ENCODE results near the gene CEPT1. TPM values are rescaled to one million over a fixed set of nuclear protein-coding genes. Genes with fewer than 3 reads are reported as not detected.

CEPT1 gene
- total RNA-seq, 1 experiment from 2014 or later, result 33.0 TPM

GRCh38 chr1:111211921-111212320, 71.9 kb downstream of the CEPT1 start:
- H4K20me1 ChIP-seq (ENCODE audit: control insufficient read depth, insufficient read depth, insufficient read length), result no peaks in the 10 kb centered on the region
- no peak for TF ChIP-seq CTCF (conservative IDR thresholded peaks at IDR 0.05)
- H3K56ac ChIP-seq (ENCODE audit: insufficient read length, low read depth, low read length), result no peak overlapping the region
- H2BK20ac ChIP-seq (ENCODE audit: low read depth, low read length, poor library complexity, severe bottlenecking), result no peak overlapping the region
- no peaks in the 10 kb centered on the region for H3K23me2 ChIP-seq (ENCODE audit: insufficient read length, low read depth, low read length, poor library complexity, severe bottlenecking)
- H3K27me3 ChIP-seq (ENCODE audit: insufficient read depth, low read length), result no peaks in the 10 kb centered on the region; the same call in 1 of the 2 replicates
- H2BK12ac ChIP-seq (ENCODE audit: insufficient read length, low read depth, low read length), result no peak overlapping the region
- Mint-ChIP-seq H3K4me3 (no peak overlapping the region), H3K9me3 (no peaks in the 10 kb centered on the region; a peak in 1 of 5 replicates), H3K36me3 (ENCODE audit: insufficient read depth in 1 of 3, low read depth in 3 of 3) (peaks cover 0 to 4% (median 0%) of the 10 kb centered on the region in 3 experiments; a peak in 2 of 7 replicates), H3K4me1 (peaks cover 30 to 37% of the 10 kb centered on the region in 2 experiments), H3K27ac (no peak overlapping the region), H3K27me3 (ENCODE audit: low read depth) (no peaks in the 10 kb centered on the region)
- no peak overlapping the region for H3T11ph ChIP-seq (ENCODE audit: low read length)
- H3K4ac ChIP-seq (ENCODE audit: low read depth, low read length), result no peak overlapping the region
- peaks cover 4% of the 10 kb centered on the region; the same call in 1 of the 2 replicates for H3K4me1 ChIP-seq (ENCODE audit: insufficient read depth, low read length)
- no peak overlapping the region for H3K23ac ChIP-seq (ENCODE audit: insufficient read length, low read depth, low read length)
- no peaks in the 10 kb centered on the region for H3K79me2 ChIP-seq (ENCODE audit: insufficient read depth, low read length)
- no peak for DNase-seq
- WGBS (ENCODE audit: extremely low coverage, insufficient read length, low lambda C conversion rate), result no CpG with 5 or more reads among the region's 1 CpG
- H4K8ac ChIP-seq (replicated peaks; ENCODE audit: insufficient read length, low read depth, low read length), result no peak overlapping the region
- H2BK5ac ChIP-seq (ENCODE audit: insufficient read length, low read length), result no peak overlapping the region
- H3K79me1 ChIP-seq (ENCODE audit: insufficient read depth, low read depth, low read length, poor library complexity, severe bottlenecking), result no peaks in the 10 kb centered on the region
- no peak overlapping the region for H2BK15ac ChIP-seq (ENCODE audit: low read depth, low read length)
- H3K9ac ChIP-seq (ENCODE audit: extremely low read depth, insufficient read length, low read length), result no peak overlapping the region
- H3K14ac ChIP-seq (ENCODE audit: insufficient read depth, low read length), result no peak overlapping the region
- H3K18ac ChIP-seq (ENCODE audit: insufficient read length, low read depth, low read length), result no peak overlapping the region
- H4K5ac ChIP-seq (ENCODE audit: insufficient read length, low read depth, low read length), result no peak overlapping the region
- no peak overlapping the region for H4K91ac ChIP-seq (ENCODE audit: insufficient read length, low read depth, low read length)
- no peak overlapping the region for H2AK5ac ChIP-seq (ENCODE audit: insufficient read length, low read length)
- H3K27ac ChIP-seq (ENCODE audit: insufficient read length, low read depth, low read length), result no peak overlapping the region
- no peak overlapping the region for H2BK120ac ChIP-seq (ENCODE audit: low read depth, low read length, poor library complexity, severe bottlenecking)
- H2AFZ ChIP-seq (ENCODE audit: low read length), result no peak overlapping the region
- H3K9me3 ChIP-seq (ENCODE audit: control insufficient read depth, low read depth, low read length), result no peaks in the 10 kb centered on the region
- no peak overlapping the region for H3K4me2 ChIP-seq (ENCODE audit: insufficient read depth, insufficient read length, low read length)

Measured in H9 (cell line).